ENCODE results near the gene PLPPR1.

PLPPR1 gene

GRCh38 chr9:101148344-101148743 lies 119.8 kb downstream of the PLPPR1 start:
- no peaks in the 10 kb centered on the region for H3K79me2 ChIP-seq (ENCODE audit: low read length)
- H3K9me2 ChIP-seq (replicated peaks; ENCODE audit: insufficient read depth, low read length): no peaks in the 10 kb centered on the region
- no peaks in the 10 kb centered on the region for H3K27me3 ChIP-seq (replicated peaks; ENCODE audit: insufficient read depth, low read length)
- H4K20me1 ChIP-seq (ENCODE audit: insufficient read depth, low read length): no peaks in the 10 kb centered on the region
- no peak overlapping the region for H3K27ac ChIP-seq (ENCODE audit: low read length)
- H3K4me1 ChIP-seq (ENCODE audit: low read length): no peaks in the 10 kb centered on the region
- DNase-seq: no peak
- no peaks in the 10 kb centered on the region for H3K9me3 ChIP-seq (replicated peaks; ENCODE audit: insufficient read depth, low read length)
- TF ChIP-seq EZH2 (optimal IDR thresholded peaks at IDR 0.05; ENCODE audit: low read depth, low read length) (no peak), CTCF (IDR thresholded peaks at IDR 0.05; ENCODE audit: low read length) (no peak), EZH2phosphoT487 (IDR thresholded peaks at IDR 0.05; ENCODE audit: low read length) (no peak)
- H2AFZ ChIP-seq (ENCODE audit: low read length): no peak overlapping the region
- no peak overlapping the region for H3K4me3 ChIP-seq (ENCODE audit: low read length)
- no peaks in the 10 kb centered on the region for H3K36me3 ChIP-seq (replicated peaks; ENCODE audit: insufficient read depth, low read length)
- no peaks in the 10 kb centered on the region for H3F3A ChIP-seq (ENCODE audit: insufficient read depth, low read length)
- no peak overlapping the region for H3K4me2 ChIP-seq (ENCODE audit: low read depth, low read length)
- no peak overlapping the region for H3K9ac ChIP-seq (ENCODE audit: low read length)

DNA sequence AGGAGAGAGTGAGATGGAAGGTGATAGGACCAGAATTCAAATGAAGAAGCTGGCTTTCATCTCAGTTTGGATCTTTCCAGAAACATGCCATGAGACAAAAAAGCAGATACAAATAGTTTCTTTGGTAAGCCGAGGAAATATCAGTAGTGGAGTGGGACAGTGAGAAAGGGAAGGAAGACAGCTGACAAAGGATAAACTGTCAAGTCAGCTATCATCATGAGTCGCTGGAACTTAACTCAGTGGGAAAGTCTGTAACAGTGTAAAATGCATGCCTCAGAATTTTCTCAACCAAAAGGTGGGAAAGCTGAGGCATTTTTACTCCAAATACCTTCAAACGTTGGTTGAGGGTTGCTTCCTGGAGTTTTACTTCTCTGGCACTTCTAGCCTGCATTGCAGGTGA lies 129.8 kb downstream of the PLPPR1 start:
- H3F3A ChIP-seq (ENCODE audit: insufficient read depth, low read length): no peaks in the 10 kb centered on the region
- H3K36me3 ChIP-seq (replicated peaks; ENCODE audit: insufficient read depth, low read length): no peaks in the 10 kb centered on the region
- no peaks in the 10 kb centered on the region for H3K9me2 ChIP-seq (replicated peaks; ENCODE audit: insufficient read depth, low read length)
- H4K20me1 ChIP-seq (ENCODE audit: insufficient read depth, low read length): no peaks in the 10 kb centered on the region
- no peak overlapping the region for H3K9ac ChIP-seq (ENCODE audit: low read length)
- H3K27ac ChIP-seq (ENCODE audit: low read length): no peak overlapping the region
- H3K9me3 ChIP-seq (replicated peaks; ENCODE audit: insufficient read depth, low read length): no peaks in the 10 kb centered on the region
- DNase-seq: no peak
- no peaks in the 10 kb centered on the region for H3K27me3 ChIP-seq (replicated peaks; ENCODE audit: insufficient read depth, low read length)
- H2AFZ ChIP-seq (ENCODE audit: low read length): no peak overlapping the region
- TF ChIP-seq EZH2 (optimal IDR thresholded peaks at IDR 0.05; ENCODE audit: low read depth, low read length): no peak
- no peak for TF ChIP-seq EZH2phosphoT487 (IDR thresholded peaks at IDR 0.05; ENCODE audit: low read length)
- TF ChIP-seq CTCF (IDR thresholded peaks at IDR 0.05; ENCODE audit: low read length): no peak
- no peak overlapping the region for H3K4me2 ChIP-seq (ENCODE audit: low read depth, low read length)
- no peak overlapping the region for H3K4me3 ChIP-seq (ENCODE audit: low read length)
- no peaks in the 10 kb centered on the region for H3K4me1 ChIP-seq (ENCODE audit: low read length)
- H3K79me2 ChIP-seq (ENCODE audit: low read length): no peaks in the 10 kb centered on the region

DNA sequence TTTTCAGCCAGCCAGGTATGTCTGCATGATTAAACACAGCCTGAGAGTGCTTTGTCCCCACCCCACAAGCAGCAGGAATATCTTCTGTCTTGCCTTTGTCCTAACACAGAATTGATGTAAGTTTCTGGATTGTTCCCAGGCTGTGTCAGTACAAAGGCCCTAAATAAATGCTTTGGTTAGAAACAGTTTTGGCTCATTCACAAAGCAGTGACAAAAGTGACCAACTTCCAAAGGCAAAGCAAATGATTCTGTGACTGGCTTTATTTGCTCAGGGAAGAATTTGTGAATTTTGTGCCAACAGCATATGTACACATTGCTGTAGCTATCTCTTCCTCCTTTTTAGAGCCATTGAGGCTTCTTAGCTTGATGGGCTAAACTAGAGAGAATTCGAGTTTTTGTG lies 133.7 kb downstream of the PLPPR1 start:
- TF ChIP-seq EZH2phosphoT487 (IDR thresholded peaks at IDR 0.05; ENCODE audit: low read length): no peak
- TF ChIP-seq EZH2 (optimal IDR thresholded peaks at IDR 0.05; ENCODE audit: low read depth, low read length): no peak
- TF ChIP-seq CTCF (IDR thresholded peaks at IDR 0.05; ENCODE audit: low read length): no peak
- no peaks in the 10 kb centered on the region for H3K79me2 ChIP-seq (ENCODE audit: low read length)
- H3K4me2 ChIP-seq (ENCODE audit: low read depth, low read length): no peak overlapping the region
- no peak overlapping the region for H3K27ac ChIP-seq (ENCODE audit: low read length)
- H3K27me3 ChIP-seq (replicated peaks; ENCODE audit: insufficient read depth, low read length): no peaks in the 10 kb centered on the region
- H3K9me3 ChIP-seq (replicated peaks; ENCODE audit: insufficient read depth, low read length): no peaks in the 10 kb centered on the region
- no peak overlapping the region for H2AFZ ChIP-seq (ENCODE audit: low read length)
- no peaks in the 10 kb centered on the region for H3F3A ChIP-seq (ENCODE audit: insufficient read depth, low read length)
- H3K9ac ChIP-seq (ENCODE audit: low read length): no peak overlapping the region
- H3K4me3 ChIP-seq (ENCODE audit: low read length): no peak overlapping the region
- no peaks in the 10 kb centered on the region for H3K9me2 ChIP-seq (replicated peaks; ENCODE audit: insufficient read depth, low read length)
- DNase-seq: no peak
- no peaks in the 10 kb centered on the region for H3K4me1 ChIP-seq (ENCODE audit: low read length)
- H4K20me1 ChIP-seq (ENCODE audit: insufficient read depth, low read length): no peaks in the 10 kb centered on the region
- H3K36me3 ChIP-seq (replicated peaks; ENCODE audit: insufficient read depth, low read length): no peaks in the 10 kb centered on the region
